WTC11 (cell line): ENCODE data around the gene PARM1.

ENCODE experiments used
- USF2 ChIP-seq: sonication (generic); formaldehyde crosslinking; IDR thresholded peaks from 2 replicates; pipeline ENCODE4 v1.8.1; 2023; ENCODE audit warnings: mild to moderate bottlenecking, missing genetic modification reagents, moderate library complexity
- TF ChIP-seq, protein P1 (sequence below): fragments of 200-600 bp; IDR thresholded peaks from 2 replicates; pipeline ENCODE4 v1.8.0; 2022; ENCODE audit warnings: antibody characterized with exemption
- TF ChIP-seq, protein P2 (sequence below): sonication (generic); formaldehyde crosslinking; IDR thresholded peaks from 2 replicates; pipeline ENCODE4 v1.8.0; 2022; ENCODE audit warnings: mild to moderate bottlenecking, missing genetic modification reagents
- TF ChIP-seq, protein P3 (sequence below): sonication (generic); formaldehyde crosslinking; IDR thresholded peaks from 2 replicates; pipeline ENCODE4 v1.8.0; 2022; ENCODE audit warnings: mild to moderate bottlenecking, missing genetic modification reagents

GRCh38 chr4:75057369-75057768 is 124.5 kb downstream of the PARM1 start:
- TF ChIP-seq, protein P1, sequence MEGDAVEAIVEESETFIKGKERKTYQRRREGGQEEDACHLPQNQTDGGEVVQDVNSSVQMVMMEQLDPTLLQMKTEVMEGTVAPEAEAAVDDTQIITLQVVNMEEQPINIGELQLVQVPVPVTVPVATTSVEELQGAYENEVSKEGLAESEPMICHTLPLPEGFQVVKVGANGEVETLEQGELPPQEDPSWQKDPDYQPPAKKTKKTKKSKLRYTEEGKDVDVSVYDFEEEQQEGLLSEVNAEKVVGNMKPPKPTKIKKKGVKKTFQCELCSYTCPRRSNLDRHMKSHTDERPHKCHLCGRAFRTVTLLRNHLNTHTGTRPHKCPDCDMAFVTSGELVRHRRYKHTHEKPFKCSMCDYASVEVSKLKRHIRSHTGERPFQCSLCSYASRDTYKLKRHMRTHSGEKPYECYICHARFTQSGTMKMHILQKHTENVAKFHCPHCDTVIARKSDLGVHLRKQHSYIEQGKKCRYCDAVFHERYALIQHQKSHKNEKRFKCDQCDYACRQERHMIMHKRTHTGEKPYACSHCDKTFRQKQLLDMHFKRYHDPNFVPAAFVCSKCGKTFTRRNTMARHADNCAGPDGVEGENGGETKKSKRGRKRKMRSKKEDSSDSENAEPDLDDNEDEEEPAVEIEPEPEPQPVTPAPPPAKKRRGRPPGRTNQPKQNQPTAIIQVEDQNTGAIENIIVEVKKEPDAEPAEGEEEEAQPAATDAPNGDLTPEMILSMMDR, result no peak
- no peak for TF ChIP-seq USF2 (CRISPR knock-in tag)
- TF ChIP-seq, protein P2, sequence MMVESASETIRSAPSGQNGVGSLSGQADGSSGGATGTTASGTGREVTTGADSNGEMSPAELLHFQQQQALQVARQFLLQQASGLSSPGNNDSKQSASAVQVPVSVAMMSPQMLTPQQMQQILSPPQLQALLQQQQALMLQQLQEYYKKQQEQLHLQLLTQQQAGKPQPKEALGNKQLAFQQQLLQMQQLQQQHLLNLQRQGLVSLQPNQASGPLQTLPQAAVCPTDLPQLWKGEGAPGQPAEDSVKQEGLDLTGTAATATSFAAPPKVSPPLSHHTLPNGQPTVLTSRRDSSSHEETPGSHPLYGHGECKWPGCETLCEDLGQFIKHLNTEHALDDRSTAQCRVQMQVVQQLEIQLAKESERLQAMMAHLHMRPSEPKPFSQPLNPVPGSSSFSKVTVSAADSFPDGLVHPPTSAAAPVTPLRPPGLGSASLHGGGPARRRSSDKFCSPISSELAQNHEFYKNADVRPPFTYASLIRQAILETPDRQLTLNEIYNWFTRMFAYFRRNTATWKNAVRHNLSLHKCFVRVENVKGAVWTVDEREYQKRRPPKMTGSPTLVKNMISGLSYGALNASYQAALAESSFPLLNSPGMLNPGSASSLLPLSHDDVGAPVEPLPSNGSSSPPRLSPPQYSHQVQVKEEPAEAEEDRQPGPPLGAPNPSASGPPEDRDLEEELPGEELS (CRISPR knock-in tag), result no peak
- TF ChIP-seq, protein P3, sequence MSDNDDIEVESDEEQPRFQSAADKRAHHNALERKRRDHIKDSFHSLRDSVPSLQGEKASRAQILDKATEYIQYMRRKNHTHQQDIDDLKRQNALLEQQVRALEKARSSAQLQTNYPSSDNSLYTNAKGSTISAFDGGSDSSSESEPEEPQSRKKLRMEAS, result no peak
